Lower leg skin (tissue), 4 donors: ENCODE results near the gene UBL7. TPM values are rescaled to one million over a fixed set of nuclear protein-coding genes. Genes with fewer than 3 reads are reported as not detected.

Source experiments
- DNase-seq, 2 donors: peaks; one replicate each; pipeline ENCODE4 v3.0.0-alpha.2; 2019; ENCODE audit warnings: low spot score in 2 of 2
- H3K4me3 ChIP-seq: fragments of 200-600 bp; sonication (generic); 2 replicates; pipeline ENCODE4 v1.5.1; 2017; ENCODE audit warnings: mild to moderate bottlenecking, low read depth; ENCODE audit not compliant: poor library complexity, severe bottlenecking
- POLR2A ChIP-seq, 2 donors: fragments of 450-650 bp; IDR thresholded peaks; one replicate each; pipeline ENCODE4 v1.6.1; 2016 to 2017; ENCODE audit warnings: antibody characterized with exemption in 2 of 2, mild to moderate bottlenecking in 1 of 2, moderate library complexity in 1 of 2
- WGBS, 2 donors: methylation state at CpG; one replicate each; pipeline ENCODE4 v1.1.5; 2018; 5-methylcytosine and 5-hydroxymethylcytosine counted together
- intact Hi-C: fragments of 100-400 bp; cut with DNase I; formaldehyde crosslinking; loops from one replicate; pipeline ENCODE4 v1.15.0; 2023; ENCODE audit warnings: low total_unique reads
- microRNA-seq, 2 donors: library from miRNA; unstranded; fragments of <30 nt; microRNA quantifications; one replicate each; pipeline ENCODE4, GENCODE V29; 2016; ENCODE audit warnings: borderline replicate concordance in 2 of 2, borderline number of aligned reads in 1 of 2
- total RNA-seq, 4 donors: library from RNA; depleted of rRNA; stranded (reverse); fragments of >200 nt; gene quantifications; one replicate each; pipeline ENCODE4 v1.1.0, GENCODE V29; 2016
- TF ChIP-seq, protein P1 (sequence below), 3 donors: fragments of 450-650 bp; IDR thresholded peaks; one replicate each; pipeline ENCODE4 v1.5.1; 2016; ENCODE audit warnings: antibody characterized with exemption in 3 of 3, mild to moderate bottlenecking in 3 of 3, moderate library complexity in 2 of 3

UBL7 gene
- total RNA-seq, 4 donors from 2014 or later = 54.4 to 113 (median 82.3) TPM

DNA sequence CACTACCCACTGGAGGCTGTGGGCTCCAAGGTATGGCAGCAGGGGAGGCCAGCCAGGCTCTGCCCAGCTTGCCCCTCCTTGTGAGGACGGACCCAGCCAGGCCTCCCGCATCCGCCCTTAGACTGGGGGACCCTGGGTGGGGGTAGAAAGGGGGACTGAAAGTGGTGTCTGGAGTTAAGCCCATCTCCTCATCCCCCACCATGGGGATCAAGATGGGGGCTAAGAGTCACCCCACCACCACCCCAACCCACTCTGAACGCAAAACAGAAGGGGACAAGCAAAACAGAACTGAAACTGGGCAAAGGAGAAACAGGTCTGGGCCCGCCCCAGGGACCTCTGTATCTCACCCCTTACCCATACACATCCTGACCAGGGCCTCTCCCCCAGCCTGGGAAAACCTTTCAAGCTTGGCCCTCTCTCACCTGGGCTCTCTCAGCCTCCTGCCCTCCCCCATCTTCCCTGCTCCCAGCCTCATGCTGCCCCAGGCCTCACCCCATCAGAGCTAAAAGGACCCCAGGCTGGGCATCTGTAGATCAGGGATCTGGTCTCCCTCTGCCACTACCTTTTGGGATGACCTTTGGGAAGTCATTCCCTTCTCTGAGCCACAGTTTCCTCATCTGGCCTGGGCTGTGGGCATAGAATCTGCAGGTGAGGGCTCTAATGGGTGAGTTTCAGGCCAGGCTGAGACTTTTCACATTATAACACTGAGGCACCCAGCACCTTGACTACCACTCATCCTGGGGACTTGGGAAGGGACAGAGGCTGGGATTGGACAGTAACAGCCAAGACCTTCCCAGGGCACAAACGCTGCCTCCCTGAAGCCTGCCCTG lies 63.5 kb downstream of the UBL7 start:
- intact Hi-C loops = no loop called here
- DNase-seq = no peak

DNA sequence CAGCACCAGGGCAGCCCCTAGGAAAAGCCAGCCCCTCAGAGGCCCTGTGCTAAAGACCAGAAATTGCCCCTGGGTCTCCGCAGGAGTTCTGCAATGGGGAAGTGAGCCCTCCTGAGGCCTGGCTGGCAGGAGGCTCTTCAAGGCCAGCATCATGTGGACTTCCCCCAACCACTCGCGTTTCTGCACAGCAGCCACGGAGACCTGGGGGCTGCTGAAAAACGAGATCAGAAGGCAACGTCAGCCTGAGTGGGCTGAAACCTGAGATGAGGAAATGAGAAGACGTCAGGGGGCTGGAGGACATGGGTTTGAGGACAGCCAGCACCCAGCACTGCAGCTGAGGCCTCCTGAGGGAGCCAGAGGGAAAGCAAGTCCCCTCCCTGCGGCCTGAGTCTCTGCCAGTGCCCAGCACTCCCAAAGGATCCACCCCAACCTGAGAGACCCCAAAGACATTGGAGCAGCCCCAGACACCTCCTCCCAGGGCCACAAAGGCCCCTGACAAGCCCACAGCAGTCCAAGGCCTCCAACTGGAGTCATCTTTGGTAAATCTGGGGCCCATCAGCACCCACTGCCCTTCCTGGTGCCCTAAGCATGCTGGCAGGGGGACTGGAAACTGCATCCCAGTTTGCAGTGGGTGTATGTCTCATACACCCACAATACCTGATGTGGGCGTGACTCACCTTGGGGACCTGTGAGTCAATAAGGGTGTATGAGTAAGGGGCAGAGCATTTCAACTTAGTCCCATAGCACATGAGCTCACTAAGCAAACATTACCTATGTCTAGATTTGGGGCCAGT lies 64.3 kb downstream of the UBL7 start:
- TF ChIP-seq, protein P1, sequence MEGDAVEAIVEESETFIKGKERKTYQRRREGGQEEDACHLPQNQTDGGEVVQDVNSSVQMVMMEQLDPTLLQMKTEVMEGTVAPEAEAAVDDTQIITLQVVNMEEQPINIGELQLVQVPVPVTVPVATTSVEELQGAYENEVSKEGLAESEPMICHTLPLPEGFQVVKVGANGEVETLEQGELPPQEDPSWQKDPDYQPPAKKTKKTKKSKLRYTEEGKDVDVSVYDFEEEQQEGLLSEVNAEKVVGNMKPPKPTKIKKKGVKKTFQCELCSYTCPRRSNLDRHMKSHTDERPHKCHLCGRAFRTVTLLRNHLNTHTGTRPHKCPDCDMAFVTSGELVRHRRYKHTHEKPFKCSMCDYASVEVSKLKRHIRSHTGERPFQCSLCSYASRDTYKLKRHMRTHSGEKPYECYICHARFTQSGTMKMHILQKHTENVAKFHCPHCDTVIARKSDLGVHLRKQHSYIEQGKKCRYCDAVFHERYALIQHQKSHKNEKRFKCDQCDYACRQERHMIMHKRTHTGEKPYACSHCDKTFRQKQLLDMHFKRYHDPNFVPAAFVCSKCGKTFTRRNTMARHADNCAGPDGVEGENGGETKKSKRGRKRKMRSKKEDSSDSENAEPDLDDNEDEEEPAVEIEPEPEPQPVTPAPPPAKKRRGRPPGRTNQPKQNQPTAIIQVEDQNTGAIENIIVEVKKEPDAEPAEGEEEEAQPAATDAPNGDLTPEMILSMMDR (IDR thresholded peaks at IDR 0.05) = no peak
- H3K4me3 ChIP-seq = no peak overlapping the region
- no peak for DNase-seq
- intact Hi-C loops = no loop called here
- 74 to 79% methylated on average over 9 of the region's 9 CpGs for WGBS, 2 donors

More for the DNA sequence above, 63.5 kb downstream of the UBL7 start:
- H3K4me3 ChIP-seq = no peak overlapping the region
- TF ChIP-seq, protein P1 (IDR thresholded peaks at IDR 0.05) = no peak
- TF ChIP-seq POLR2A (IDR thresholded peaks at IDR 0.05) = no peak
- WGBS, 2 donors = 89 to 95% methylated on average over 5 to 6 of the region's 6 CpGs

DNA sequence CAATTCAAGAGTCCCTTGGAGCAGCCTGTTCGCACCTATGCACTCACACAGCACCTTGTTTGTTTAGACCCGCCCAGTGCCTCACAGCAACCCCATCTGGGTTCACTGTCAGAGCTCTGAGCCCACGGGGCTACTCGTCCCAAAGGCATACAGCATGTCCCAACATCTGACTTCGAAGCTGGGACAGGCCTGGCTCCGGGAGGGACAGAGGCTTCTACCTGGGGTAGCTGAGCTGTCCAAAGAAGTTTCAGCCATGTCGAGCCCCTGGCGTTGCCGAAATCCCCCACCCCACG lies 64.9 kb downstream of the UBL7 start:
- no peak overlapping the region for H3K4me3 ChIP-seq
- intact Hi-C loops = no loop called here
- TF ChIP-seq, protein P1 (IDR thresholded peaks at IDR 0.05) = no peak
- no peak for TF ChIP-seq POLR2A (IDR thresholded peaks at IDR 0.05)
- DNase-seq = no peak
- WGBS, 2 donors = 67 to 80% methylated on average over 10 of the region's 10 CpGs

Small RNA genes within 50 kb of the gene (microRNA-seq; reads per million reads assigned to microRNA genes)
- 0 reads per million in 2 donors for gene MIR6881

Other genes with a start within 250 kb of the UBL7 start
- gene CCDC33, start 224.8 kb downstream of the UBL7 start, total RNA-seq = not detected
- gene CYP11A1, start 93.5 kb downstream of the UBL7 start, total RNA-seq = under 1 TPM in 3 of 4 donors, not detected in 1; 0.34 to 0.75 (median 0.49) TPM
- 10 to 100 TPM; 16.7 to 30.5 (median 20.5) TPM for gene SEMA7A, start 27.2 kb downstream of the UBL7 start, total RNA-seq
- gene ARID3B, start 80.1 kb upstream of the UBL7 start, total RNA-seq = 1 to 10 TPM; 4.9 to 6.3 (median 6.1) TPM
- gene CLK3, start 154.7 kb upstream of the UBL7 start, total RNA-seq = 100 to 1,000 TPM in 2 of 4 donors, 10 to 100 TPM in 2; 96.7 to 230 (median 117) TPM
- gene EDC3, start 234.9 kb upstream of the UBL7 start, total RNA-seq = 10 to 100 TPM; 11.2 to 33.6 (median 17.6) TPM